HG03571 (cell line): ENCODE results near the gene ANKRD13D.
A peak's percentile ranks its signal among the peaks of the same experiment; 100 is the strongest.
"Not testable (repeated sequence)": the region's sequence is repeated elsewhere in the genome, so short reads cannot be mapped to it uniquely, and the experiment has no call there.

Source experiments
- ATAC-seq: cut with Tn5 transposase; IDR thresholded peaks from one replicate; pipeline ENCODE4 v1.9.1; 2021; ENCODE audit not compliant: unreplicated experiment

ANKRD13D gene

GRCh38 chr11:67317205-67317887 is 28.2 kb downstream of the ANKRD13D start:
- peak; percentile 75 for ATAC-seq

DNA sequence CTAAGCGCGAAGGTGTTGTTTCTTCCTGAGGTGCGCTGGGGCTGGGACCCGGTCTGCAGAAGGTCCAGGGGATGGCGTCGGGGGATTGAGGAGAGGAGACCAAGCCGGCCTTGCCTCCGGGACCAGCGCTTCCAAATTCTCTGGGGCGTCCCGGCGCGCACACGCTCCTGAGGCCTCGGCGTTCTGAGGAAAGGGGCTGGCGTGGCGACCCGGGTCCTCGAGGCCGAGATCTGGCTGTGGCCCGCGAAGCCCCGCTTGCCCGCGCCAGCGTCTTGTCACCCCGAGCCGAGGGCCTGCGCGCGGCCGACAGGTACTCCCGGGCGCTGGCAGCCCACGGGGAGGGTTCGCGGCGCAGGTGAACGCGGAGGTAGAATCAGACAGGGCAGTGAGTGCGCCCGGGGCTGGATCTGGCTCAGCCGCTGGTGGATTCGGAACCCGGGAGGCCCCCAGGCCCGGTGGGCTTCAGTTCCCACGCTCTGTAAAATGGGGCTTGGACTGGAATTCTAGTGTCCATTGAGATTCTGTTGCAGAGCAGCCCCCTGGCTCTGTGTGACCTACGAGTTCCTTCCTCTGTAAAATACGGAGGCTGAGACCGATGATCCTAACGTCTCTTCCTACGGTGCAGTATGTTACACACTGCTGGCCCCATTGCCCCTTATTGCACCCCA is 28.9 kb downstream of the ANKRD13D start:
- ATAC-seq, result peak; percentile 24

GRCh38 chr11:67318876-67319275 is 29.8 kb downstream of the ANKRD13D start:
- ATAC-seq, result not testable (repeated sequence)

- ATAC-seq, result no peak
These were observed 30.9 kb downstream of the ANKRD13D start for GRCh38 chr11:67320011-67320410.

DNA sequence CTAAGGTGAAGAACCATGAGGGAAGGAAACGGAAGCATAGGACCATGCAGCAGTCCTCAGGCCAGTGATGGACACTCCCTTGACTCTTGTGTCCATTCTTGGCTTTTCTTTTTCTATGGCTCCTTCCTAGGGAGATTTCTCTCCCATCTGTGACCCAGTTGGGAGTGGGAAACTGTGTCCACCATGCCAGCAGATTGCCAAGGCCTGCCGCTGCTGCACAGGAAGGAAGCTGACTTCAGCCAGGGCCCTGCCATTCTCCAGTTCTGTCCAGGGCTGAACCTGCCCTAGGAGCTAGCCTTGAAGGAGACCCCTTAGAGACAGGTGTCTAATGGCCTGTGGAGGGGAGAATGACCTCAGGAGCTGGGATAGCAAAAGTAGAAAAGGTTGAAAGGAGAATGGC is 31.6 kb downstream of the ANKRD13D start:
- no peak for ATAC-seq

DNA sequence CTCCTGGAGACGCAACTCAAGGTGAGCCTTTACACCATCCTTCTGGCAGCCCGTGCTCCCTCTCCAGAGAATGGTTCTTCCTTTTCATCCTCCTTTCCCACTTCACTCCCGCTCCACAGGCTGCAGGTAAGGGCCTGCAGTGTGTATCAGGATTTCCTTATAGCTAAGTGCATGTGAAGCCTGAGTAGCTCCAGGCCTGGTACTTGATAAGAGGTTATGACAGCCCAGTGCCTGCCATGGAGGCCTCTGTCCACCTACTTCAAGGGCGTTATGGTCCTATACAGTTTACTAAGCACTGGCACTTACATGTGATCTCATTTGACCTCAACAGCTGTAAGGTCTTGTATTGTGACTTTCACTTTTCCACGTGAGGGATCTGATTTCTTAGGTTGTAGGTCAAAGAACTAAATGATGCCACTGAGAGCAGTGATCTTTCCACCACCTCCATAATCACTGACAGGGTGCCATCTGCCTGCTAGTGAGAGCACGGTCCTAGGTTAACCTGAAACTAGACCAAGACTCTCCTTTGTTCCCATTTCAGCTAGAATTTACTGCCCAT is 32.3 kb downstream of the ANKRD13D start:
- no peak for ATAC-seq

DNA sequence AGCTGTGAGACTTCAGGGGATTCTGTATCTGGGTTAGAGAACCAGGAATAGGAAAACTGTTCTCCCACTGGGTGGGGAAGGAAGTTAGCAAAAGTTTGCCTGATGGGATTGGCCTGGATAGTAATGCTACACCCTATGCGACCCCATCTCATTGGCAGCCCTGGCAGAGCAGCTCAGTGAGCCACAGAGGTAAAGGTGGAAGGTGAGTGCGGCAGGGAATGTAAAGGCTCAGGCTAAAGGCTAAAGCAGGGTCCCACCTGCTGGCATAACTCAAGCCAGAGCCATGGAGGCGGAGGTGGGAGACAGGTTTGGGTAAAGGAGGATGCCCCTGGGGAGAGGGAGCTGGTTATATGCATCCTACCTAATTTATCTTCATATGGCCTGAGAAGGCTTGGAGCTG is 32.9 kb downstream of the ANKRD13D start:
- no peak for ATAC-seq

DNA sequence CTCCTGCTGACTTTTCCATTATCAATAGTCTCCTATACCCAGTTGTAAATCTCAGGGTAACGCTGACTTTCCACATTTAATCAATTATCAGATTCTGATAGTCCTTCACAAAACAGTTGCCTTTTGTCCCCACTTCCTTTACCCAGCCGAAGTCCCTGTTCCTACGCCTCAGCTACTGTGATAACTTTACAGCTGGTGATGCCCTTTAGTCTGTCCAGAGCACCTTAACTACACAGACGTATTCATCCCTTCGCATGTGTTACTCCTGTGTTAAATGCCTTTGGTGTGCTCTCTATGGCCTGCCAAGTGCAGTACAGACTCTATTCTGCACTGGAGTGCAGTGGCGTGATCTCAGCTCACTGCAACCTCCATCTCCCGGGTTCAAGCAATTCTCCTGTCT is 34.4 kb downstream of the ANKRD13D start:
- no peak for ATAC-seq

DNA sequence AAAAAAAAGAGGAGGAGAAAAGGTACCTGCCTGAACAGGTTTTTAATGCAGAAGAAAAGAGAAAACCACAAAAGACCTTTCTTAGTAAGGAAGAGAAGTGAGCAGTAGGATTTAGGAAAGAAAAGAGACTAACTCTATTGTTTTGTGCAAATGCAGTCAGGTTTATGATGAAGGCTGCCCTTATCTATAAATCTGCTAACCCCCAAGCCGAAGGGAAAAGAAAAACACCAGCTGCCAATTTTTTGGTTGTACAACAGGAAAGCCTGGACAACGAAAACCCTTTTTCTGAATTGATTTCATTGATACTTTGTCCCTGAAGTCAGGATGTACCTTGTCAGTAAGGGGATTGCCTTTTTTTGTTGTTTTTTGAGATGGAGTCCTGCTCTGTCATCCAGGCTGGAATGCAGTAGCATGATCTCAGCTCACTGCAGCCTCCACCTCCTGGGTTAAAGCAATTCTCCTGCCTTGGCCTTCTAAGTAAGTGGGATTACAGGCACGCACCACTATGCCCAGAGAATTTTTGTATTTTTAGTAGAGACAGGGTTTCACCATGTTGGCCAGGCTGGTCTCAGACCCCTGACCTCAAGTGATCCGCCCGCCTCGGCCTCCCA is 43.1 kb downstream of the ANKRD13D start:
- ATAC-seq, result no peak

DNA sequence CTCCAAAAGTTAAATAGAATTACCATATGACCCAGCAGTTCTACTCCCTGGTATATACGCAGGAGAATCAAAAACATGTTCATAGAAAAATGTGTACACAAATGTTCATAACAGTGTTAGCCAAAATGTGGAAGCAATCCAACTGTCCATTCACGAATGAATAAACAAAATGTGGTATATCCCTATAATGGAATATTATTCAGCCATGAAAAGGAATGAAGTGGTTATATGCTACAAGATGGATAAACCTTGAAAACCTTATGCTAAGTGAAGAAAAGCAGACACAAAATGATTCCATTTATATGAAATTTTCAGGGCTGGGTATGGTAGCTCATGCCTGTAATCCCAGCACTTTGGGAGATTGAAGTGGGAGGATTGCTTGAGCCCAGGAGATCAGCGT is 48.2 kb downstream of the ANKRD13D start:
- ATAC-seq, result no peak

DNA sequence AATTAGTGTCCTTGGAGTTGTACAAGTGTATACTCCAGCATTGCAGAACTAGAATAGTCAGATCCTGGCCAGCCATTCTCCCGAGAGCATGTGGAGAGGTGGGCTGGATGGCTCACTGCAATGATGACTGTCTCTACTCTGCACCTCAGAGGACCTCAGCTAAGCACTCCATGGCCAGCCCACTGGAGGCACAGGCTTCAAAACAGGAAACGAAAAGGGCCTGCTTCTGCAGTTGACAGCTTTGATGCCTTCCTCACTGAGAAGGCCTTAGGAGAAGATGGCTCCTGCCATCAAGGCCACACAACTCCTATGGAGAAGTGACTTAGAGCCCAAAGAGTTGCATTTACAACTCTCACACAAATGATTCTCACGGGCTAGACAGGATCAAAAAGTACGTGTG is 55.2 kb downstream of the ANKRD13D start:
- no peak for ATAC-seq

DNA sequence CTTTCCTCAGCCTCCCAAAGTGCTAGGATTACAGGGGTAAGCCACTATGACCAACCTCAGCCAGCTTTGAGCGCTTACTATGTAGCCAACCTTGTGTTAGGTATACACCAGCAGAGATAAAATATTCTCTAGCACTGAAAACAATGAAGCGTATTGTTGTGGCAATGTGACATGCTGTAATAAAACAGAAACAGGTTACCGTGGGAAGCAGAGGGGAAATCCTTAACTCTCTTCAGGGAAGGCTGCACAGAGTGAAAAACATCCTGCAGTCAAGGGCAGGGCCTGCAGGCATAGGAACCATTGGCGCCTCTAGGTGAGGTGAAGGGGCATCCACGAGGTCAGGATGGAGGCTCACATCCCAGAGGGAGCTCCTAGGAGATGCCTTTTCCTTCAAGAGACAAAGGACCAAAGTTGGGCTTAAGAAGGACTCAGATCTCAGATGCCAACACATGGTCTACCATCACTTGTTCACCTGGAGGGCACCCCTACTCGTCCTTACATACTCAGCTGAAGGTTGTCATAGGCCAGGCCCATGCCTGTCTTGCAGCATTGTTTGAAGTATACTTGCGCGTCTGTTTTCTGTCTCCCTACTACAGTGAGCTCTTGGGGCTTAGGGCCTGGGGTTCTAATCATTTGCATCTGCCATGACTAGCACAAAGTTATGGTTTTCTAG is 56.3 kb downstream of the ANKRD13D start:
- no peak for ATAC-seq

DNA sequence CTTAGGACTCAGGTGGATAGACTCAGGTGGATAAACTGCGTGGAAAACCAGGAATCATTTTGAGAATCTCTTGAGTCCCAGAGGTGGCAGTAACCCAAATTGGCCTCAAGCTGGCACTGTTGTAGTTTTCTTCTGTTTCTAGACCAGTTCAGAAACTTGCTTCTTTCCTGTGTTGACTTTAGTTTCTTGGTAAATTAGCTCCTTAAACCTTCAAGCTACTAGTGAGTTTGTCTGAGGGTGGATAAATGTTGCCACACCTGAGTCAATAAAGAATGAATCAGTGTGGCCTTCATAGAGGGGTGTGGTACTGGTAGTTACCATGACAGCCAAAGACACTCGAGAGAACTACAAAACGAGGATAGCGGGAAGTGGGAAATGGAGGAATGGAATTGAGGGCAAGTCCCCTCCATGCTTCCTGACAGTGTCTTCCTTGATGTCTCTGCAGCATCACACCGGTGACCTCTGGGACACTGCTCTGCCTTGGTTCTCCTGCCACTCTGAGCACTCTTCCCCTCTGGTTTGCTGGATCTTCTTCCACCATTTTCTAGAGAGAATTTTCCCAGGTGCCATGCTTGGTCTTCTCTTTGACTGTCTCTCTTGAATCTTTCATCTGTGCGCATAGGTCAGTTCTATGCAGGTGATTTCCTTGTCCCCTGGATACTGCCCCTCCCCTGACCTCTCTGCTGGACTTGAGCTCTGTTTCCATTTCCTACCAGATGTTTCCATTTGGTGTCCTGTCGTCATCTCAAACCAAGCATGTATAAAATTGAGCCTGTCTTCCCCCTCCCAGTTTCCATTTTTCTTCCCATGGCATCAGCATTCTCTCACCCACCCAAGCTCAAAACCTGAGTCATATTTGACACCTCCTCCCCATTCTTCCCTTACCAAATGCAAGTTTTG is 57.1 kb downstream of the ANKRD13D start:
- no peak for ATAC-seq

GRCh38 chr11:67347964-67348749 is 59.1 kb downstream of the ANKRD13D start:
- ATAC-seq, result no peak

DNA sequence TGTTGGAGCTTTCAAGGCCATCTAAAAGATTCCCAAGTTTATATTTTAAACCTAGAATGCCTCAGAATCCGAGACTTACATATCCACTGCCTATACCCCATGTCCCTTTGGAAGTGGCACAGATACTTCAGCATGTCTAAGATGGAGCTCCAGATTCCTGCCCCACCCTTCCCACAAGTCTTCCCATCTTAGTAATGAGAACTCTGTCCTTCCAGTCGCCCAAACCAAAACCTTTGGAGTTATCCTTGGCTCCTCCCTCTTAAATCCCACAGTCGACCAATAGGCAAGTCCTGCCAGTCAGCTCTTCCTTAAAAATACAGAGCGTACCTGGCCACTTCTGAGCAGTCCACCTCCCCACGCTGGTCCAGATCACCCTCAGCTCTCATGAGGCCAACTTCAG is 59.9 kb downstream of the ANKRD13D start:
- no peak for ATAC-seq

GRCh38 chr11:67349457-67349856 is 60.4 kb downstream of the ANKRD13D start:
- no peak for ATAC-seq

- ATAC-seq, result no peak
These were observed 60.9 kb downstream of the ANKRD13D start for GRCh38 chr11:67349928-67350465.

GRCh38 chr11:67351275-67352005 is 62.3 kb downstream of the ANKRD13D start:
- ATAC-seq, result no peak
